ENCODE results near the gene STMN1.

Gene STMN1

GRCh38 chr1:25864434-25864833, 41.8 kb downstream of the STMN1 start:
- Histone ChIP-seq H3K4me1 (ENCODE audit: control insufficient read depth, low read length) (peaks cover 22% of the 10 kb centered on the region), H3K27me3 (ENCODE audit: control insufficient read depth, low read length) (no peaks in the 10 kb centered on the region), H4K20me1 (ENCODE audit: control insufficient read depth, insufficient read depth, low read depth, low read length) (no peaks in the 10 kb centered on the region), H3K4me3 (ENCODE audit: low read length) (no peak overlapping the region), H3F3A (ENCODE audit: control insufficient read depth, insufficient read depth) (no peaks in the 10 kb centered on the region), H3K79me2 (ENCODE audit: control insufficient read depth, low read length) (0 out of 2 replicates have a peak, but pooled peaks cover 3% of the 10 kb centered on the region), H3K9me3 (ENCODE audit: control insufficient read depth, insufficient read depth, low read length) (no peaks in the 10 kb centered on the region), H3K27ac (ENCODE audit: low read depth, low read length) (no peak overlapping the region), H3K9me2 (replicated peaks; ENCODE audit: control insufficient read depth, low read length) (no peaks in the 10 kb centered on the region), H3K4me2 (ENCODE audit: low read length) (no peak overlapping the region), H3K36me3 (ENCODE audit: control insufficient read depth, low read length) (no peaks in the 10 kb centered on the region)
- TF ChIP-seq CTCF (IDR thresholded peaks at IDR 0.05; ENCODE audit: low read depth, low read length, poor library complexity, severe bottlenecking), result no peak
- TF ChIP-seq EZH2phosphoT487 (IDR thresholded peaks at IDR 0.05; ENCODE audit: borderline replicate concordance, low read length), result no peak

GRCh38 chr1:25863486-25864262, 42.5 kb downstream of the STMN1 start:
- TF ChIP-seq EZH2phosphoT487 (IDR thresholded peaks at IDR 0.05; ENCODE audit: borderline replicate concordance, low read length), result no peak
- TF ChIP-seq CTCF (IDR thresholded peaks at IDR 0.05; ENCODE audit: low read depth, low read length, poor library complexity, severe bottlenecking), result no peak
- Histone ChIP-seq H4K20me1 (ENCODE audit: control insufficient read depth, insufficient read depth, low read depth, low read length) (no peaks in the 10 kb centered on the region), H3K4me1 (ENCODE audit: control insufficient read depth, low read length) (peaks cover 22% of the 10 kb centered on the region), H3K27me3 (ENCODE audit: control insufficient read depth, low read length) (no peaks in the 10 kb centered on the region), H3F3A (ENCODE audit: control insufficient read depth, insufficient read depth) (no peaks in the 10 kb centered on the region), H3K27ac (ENCODE audit: low read depth, low read length) (no peak overlapping the region), H3K36me3 (ENCODE audit: control insufficient read depth, low read length) (no peaks in the 10 kb centered on the region), H3K79me2 (ENCODE audit: control insufficient read depth, low read length) (peaks cover 8% of the 10 kb centered on the region), H3K4me3 (ENCODE audit: low read length) (no peak overlapping the region), H3K9me3 (ENCODE audit: control insufficient read depth, insufficient read depth, low read length) (no peaks in the 10 kb centered on the region), H3K4me2 (ENCODE audit: low read length) (no peak overlapping the region), H3K9me2 (replicated peaks; ENCODE audit: control insufficient read depth, low read length) (no peaks in the 10 kb centered on the region)

GRCh38 chr1:25862785-25863485, 43.3 kb downstream of the STMN1 start:
- Histone ChIP-seq H3K36me3 (ENCODE audit: control insufficient read depth, low read length) (no peaks in the 10 kb centered on the region), H3K4me2 (ENCODE audit: low read length) (no peak overlapping the region), H3K9me2 (replicated peaks; ENCODE audit: control insufficient read depth, low read length) (no peaks in the 10 kb centered on the region), H3K27me3 (ENCODE audit: control insufficient read depth, low read length) (no peaks in the 10 kb centered on the region), H3K4me1 (ENCODE audit: control insufficient read depth, low read length) (peaks cover 27% of the 10 kb centered on the region), H3K9me3 (ENCODE audit: control insufficient read depth, insufficient read depth, low read length) (no peaks in the 10 kb centered on the region), H3F3A (ENCODE audit: control insufficient read depth, insufficient read depth) (no peaks in the 10 kb centered on the region), H3K79me2 (ENCODE audit: control insufficient read depth, low read length) (peaks cover 15% of the 10 kb centered on the region), H4K20me1 (ENCODE audit: control insufficient read depth, insufficient read depth, low read depth, low read length) (no peaks in the 10 kb centered on the region), H3K4me3 (ENCODE audit: low read length) (no peak overlapping the region), H3K27ac (ENCODE audit: low read depth, low read length) (no peak overlapping the region)
- TF ChIP-seq CTCF (IDR thresholded peaks at IDR 0.05; ENCODE audit: low read depth, low read length, poor library complexity, severe bottlenecking) (no peak), EZH2phosphoT487 (IDR thresholded peaks at IDR 0.05; ENCODE audit: borderline replicate concordance, low read length) (no peak)
